Measurements from ENCODE around the gene DLG2.

- no peak for TF ChIP-seq POLR2A (IDR thresholded peaks at IDR 0.05)
- no peak for TF ChIP-seq CTCF (IDR thresholded peaks at IDR 0.05)
These were observed 1803.6 kb downstream of the DLG2 start for GRCh38 chr11:83823461-83824025.

All from uterus (tissue), 2 donors.